Anterior cingulate cortex (tissue), 58 donors: Measurements from ENCODE around the gene PDCD7.
"Not testable (repeated sequence)": the region's sequence is repeated elsewhere in the genome, so short reads cannot be mapped to it uniquely, and the experiment has no call there.

Experiments used
- DNase-seq, 58 donors: peaks; one replicate each; lab custom pipeline; 2025; lab: John Stamatoyannopoulos, UW

Gene PDCD7, protein sequence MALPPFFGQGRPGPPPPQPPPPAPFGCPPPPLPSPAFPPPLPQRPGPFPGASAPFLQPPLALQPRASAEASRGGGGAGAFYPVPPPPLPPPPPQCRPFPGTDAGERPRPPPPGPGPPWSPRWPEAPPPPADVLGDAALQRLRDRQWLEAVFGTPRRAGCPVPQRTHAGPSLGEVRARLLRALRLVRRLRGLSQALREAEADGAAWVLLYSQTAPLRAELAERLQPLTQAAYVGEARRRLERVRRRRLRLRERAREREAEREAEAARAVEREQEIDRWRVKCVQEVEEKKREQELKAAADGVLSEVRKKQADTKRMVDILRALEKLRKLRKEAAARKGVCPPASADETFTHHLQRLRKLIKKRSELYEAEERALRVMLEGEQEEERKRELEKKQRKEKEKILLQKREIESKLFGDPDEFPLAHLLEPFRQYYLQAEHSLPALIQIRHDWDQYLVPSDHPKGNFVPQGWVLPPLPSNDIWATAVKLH

DNA sequence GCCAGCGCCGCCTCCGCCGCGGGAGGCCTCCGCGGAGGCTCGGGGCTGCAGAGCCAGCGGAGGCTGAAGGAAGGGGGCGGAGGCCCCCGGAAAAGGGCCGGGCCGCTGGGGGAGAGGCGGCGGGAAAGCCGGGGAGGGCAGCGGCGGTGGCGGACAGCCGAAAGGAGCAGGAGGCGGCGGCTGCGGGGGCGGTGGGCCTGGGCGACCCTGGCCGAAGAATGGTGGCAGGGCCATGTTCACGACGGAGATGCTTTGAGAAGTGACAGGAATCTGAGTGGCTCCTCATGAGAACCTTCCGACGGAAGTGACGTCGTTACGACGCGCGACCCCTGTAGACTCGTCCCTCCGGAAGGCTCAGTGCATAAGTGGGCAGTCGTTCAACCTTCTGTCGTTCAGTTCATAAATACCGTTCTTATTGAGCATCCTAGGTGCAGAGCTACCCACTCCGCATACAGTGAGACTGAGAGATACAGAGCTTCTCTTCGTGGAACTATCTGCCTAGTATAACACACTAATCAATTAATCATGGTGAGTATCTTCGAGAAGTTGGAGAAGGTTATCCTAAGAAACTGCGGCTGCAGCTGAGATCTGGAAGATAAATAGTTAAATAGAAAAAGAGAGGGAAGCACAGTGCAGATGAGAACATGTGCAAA is at the start of gene PDCD7:
PDCD7 (minus strand) TSS at position 261 of the 653 bp plus-strand sequence; CDS start at position 234, 27 bp downstream.
- peak; percentile 44 to 94 (median 84) for DNase-seq

DNA sequence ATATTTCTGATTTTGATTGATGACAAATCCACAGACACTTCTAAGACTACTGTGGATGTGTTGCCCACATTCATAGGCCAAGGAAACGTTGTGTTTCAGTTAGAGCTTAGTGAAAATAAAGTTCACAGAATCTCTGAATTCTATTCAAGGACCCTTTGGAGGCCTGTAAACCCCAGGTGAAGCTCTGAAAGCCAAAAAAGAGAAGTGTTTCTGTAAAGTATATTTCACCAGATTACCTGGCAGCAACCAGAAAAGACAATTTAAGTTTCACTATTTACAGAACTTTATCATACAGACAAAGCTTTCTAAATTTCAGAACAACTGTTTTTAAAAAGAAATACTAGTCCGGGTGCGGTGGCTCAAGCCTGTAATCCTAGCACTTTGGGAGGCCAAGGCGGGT is 48.9 kb upstream of the PDCD7 start:
- DNase-seq: no peak

DNA sequence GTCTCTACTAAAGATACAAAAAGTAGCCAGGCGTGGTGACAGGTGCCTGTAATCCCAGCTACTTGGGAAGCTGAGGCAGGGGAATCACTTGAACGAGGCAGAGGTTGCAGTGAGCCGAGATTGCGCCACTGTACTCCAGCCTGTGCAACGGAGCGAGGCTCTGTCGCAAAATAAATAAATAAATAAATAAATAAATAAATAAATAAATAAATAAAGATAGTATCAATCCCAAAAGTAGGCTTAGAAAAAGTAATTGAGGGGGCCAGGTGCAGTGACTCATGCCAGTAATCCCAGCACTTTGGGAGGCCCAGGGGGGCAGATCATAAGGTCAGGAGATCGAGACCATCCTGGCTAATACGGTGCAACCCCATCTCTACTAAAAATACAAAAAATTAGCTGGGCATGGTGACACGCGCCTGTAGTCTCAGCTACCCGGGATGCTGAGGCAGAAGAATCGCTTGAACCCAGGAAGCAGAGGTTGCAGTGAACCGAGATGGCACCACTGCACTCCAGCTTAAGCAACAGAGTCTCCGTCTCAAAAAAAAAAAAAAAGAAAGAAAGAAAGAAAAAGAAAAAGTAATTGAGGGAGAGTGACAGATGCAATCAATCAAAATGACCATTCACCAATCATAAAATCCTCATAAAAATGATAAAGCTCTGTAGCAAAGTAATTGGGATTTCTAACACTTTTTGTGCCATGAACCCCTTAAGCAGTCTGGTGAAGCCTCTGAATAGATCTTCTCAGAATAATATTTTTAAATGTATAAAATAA is 48.2 kb upstream of the PDCD7 start:
- DNase-seq: not testable (repeated sequence)

DNA sequence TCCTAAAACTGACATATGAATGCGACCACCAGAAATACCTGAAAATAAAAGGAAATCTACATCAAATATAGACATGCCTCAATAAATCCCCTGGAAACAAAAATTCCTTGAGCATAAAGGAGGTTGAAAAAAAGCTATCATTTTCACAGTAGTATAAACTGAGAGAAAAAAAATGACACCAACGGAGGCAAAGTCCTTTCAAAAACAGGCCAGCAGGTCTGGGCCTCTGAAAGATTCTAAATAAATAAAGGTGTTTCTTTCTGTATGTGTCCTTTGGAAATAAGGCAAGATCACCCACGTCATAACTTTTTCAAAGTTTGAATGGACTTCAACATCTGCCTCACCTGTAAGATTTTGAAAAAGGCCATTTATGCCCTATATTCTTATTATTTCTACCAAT is 46.6 kb upstream of the PDCD7 start:
- no peak for DNase-seq

DNA sequence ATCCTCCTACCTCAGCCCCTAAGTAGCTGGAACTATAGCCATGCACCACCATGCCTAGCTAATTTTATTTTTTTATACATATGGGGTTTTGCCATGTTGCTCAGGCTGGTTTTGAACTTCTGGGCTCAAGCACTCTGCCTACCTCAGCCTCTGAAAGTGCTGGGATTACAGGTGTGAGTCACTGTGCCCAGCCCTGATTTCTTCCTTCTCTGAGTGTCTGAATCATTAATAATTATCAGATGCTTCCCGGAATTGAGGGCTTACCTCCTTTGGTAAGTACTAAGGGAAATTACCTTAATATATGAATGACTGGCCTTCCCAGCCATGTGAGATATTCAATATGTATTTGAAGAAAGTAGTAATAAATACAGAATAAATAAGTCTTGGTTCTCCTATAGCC is 44.3 kb upstream of the PDCD7 start:
- no peak for DNase-seq

DNA sequence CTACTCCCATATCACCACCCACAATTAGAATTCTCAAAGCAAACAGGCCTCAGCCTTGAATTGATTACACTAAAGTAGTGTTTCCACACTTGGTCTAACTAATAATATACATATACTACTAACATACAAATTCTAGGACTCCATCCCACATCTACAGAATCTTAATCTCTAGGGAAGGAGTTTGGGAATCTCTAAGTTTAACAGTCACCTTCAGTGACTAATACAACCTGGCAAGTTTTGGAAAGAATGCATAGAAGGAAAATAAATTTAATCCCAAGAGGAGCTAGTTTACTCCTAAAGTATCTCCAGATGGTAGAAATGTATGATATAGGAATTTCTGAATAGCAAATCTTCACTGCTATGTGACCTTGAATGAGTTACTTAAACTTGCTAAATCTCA is 42.4 kb upstream of the PDCD7 start:
- DNase-seq: no peak

DNA sequence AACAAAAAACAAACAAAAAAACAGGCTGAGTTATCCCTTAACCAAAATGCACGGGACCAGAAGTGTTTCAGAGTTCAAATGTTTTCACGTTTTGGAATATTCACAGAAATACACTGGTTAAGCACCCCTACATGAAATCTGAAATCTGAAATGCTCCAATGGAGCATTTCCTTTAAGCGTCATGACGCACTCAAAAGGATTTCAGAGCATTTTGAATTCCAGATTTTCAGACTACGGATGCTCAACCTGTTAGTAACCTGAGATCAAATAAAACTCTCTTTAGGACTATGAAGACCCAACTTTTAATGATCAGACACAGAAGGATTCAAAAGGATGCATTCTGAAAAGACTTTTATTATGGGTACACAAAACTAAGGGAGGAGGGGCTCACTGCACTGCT is 41.9 kb upstream of the PDCD7 start:
- no peak for DNase-seq

DNA sequence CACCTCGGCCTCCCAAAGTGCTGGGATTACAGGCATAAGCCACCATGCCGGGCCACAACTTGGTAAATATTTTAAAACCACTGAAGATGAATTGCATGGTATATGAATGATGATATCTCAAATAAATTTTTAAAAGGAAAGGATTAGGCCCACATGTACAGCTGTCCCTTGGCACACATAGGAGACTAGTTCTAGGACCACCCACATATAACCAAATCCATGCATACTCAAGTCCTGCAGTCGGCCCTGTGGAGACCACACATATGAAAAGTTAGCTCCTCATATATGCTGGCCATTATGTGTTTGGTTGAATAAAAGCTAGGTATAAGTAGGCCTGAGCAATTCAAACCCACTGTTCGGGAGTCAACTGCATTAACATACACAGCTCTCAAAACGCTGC is 40.9 kb upstream of the PDCD7 start:
- no peak for DNase-seq

DNA sequence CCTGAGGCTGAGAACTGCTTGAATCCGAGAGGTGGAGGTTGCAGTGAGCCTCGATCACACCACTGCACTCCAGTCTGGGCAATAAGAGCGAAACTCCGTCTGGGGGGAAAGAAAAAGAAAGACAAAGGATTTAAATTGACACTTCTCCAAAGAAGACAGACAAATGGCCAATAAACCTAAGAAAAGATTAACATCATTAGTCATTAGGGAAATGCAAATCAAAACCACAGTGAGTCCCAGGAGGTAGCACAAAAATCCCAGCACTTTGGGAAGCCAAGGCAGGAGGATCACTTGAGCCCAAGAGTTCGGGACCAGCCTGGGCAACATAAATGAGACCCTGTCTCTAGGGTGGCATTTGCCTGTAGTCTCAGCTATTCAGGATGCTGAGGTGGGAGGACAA is 38.9 kb upstream of the PDCD7 start:
- DNase-seq: no peak

DNA sequence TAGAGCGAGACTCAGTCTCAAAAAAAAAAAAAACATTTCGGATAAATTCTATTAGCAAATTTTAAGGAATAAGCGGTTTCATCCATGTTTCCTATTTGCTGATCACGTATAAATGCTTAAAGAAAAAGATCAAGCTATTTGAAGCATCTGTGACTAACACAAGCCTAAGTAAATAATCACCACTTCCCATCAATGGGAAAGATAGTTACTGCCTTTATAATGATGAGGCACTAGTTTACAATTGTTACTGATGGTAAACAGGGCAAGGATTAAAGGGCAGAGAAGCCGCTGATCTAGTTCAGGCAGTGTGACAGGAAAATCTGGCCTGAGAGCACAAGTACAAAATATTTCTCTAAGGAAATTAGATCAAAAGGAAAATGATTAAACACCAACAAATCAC is 37.8 kb upstream of the PDCD7 start:
- no peak for DNase-seq

DNA sequence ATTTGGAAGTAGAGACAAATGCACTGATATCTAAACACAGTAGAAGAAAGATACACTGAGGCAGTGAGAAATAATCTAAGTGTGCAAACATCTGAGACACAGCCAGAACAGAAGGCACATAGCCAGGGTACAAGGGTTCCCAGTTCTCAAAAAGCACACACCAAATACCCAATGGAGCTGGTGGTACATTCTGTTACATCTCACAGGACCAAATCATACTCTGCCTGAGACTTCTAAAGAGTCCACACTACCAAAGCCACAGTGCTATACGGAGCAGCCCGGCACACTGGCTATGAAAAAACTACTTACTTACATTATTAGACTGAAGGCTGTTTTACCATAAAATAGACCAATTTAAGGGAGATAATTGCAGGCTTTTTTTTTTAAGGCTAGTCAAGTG is 32.3 kb upstream of the PDCD7 start:
- no peak for DNase-seq

DNA sequence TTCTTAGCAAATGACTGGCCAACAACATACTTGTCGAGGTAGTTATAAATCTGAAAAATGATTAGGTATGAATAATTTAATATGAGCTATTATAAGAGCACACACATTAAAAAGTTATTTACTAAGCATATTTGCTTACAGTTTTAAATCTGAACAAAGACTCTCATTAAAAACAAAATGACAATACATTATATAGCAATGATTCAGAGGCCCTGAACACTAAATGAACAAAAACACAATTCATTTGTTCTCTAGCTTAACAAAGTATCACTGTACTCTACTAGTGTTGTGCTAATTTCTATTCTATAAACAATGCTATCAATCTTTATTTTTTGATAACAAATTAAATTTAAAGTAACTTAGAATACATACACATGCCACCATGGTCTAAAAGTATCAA is 30.5 kb upstream of the PDCD7 start:
- DNase-seq: no peak

DNA sequence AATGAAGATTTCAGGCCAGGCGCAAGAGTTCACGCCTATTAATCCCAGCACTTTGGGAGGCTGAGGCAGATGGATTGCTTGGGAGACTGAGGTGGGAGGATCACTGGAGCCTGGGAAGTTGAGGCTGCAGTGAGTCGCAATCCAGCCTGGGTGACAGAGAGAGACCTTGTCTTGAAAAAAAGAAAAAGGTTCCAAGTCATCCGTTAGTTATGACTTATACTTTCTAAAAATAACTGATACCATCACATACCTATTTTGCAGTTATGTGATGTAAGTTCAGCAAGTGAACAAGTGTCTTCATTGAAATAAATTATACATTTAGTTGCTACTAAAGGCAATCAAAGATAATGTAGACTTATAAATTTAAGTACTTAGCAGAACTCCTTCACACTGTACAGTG is 29.4 kb upstream of the PDCD7 start:
- DNase-seq: no peak

DNA sequence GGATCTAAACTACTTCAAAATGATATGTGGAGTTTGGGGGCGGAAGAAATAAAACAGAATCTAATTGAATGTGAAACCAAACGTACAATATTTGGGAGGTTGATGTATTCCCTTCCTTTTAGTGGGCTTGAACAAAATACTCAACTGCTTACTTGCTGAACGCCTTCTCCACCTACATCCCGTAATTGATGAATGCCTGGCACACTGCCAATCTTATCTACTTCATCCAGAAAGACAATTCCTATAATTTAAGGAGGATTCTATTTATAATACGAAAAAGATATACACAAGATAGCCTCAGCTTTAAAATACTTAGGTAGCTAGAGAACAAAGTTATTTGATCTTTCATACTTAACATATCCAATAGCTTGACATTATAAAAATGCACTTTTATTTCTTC is 23.1 kb upstream of the PDCD7 start:
- DNase-seq: no peak

DNA sequence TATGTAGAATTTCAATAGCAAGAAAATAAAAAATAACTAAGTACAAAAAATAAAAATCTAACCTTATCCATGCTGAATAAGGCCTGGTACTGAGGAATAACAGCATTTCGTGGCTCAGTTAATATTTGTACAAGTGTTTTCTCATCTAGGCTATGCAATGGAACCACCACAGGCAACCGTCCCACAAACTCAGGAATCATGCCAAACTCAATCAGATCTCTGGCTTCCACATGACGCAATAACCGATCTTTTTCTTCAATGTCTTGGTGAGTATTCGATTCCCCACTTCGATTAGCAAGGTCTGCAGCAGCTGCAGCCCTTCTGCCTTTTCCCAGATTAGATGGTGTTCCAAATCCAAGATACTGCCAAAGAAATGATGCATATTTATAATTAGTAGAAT is 21.1 kb upstream of the PDCD7 start:
- no peak for DNase-seq

DNA sequence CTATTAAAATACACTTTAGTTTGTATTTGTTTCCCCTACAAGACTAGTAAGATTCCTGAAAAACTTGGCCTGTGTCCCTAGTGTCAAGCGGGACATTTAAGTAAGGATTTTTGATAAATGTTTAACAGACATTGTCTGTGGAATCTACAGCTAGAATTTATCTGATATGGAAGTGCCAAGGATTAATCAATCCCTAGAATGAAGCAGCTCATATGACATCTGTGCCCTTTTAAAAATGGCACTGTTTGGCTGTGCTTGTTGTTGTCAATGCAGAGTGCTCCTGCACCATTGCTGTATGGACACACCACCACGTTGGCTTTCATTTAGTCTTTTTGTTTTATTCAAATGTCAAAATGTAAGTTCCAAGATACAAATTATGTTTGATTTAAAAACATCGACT is 14.3 kb upstream of the PDCD7 start:
- no peak for DNase-seq

DNA sequence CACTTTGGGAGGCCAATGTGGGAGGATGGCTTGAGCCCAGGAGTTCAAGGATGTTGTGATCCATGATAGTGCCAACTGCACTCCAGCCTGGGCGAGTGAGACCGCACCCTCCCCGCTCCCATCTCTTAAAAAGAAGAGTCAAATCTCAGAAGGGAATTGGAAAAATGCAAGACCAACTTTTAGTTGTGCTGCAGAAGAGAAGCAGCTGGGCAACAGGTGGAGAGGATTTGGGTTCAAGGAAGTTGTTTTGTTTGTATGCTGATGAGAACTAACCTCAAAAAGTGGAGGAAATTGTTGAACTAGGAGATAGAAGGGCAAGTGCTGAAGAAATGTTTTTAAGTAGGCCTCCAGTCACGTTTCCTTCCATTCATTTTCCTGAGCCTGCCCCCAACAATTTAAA is 12.8 kb upstream of the PDCD7 start:
- DNase-seq: no peak

DNA sequence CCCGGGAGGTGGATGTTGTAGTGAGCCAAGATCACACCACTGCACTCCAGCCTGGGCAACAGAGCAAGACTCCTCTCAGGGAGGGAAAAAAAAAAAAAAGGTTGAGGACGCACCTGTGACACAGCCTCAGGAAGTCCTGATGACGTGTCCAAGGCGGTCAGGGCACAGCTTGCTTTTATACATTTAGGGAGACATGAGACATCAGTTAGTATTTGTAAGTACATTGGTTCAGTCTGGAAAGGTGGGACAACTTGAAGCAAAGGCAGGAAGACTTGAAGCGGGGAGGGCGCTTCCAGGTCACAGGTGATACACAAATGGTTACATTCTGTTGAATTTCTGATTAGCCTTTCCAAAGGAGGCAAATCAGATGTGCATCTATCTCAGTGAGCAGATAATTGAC is 5.0 kb upstream of the PDCD7 start:
- DNase-seq: not testable (repeated sequence)

DNA sequence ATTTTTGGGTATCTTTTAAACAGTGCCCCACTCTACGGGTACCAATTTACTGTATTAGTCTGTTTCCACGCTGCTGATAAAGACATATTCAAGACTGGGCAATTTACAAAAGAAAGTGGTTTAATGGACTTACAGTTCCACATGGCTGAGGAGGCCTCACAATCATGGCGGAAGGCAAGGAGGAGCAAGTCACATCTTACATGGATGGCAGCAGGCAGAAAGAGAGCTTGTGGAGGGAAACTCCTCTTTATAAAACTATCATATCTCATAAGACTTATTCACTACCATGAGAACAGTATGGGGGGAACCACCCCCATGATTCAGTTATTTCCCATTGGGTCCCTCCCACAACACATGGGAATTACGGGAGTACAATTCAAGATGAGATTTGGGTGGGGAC is 4.3 kb upstream of the PDCD7 start:
- DNase-seq: not testable (repeated sequence)

DNA sequence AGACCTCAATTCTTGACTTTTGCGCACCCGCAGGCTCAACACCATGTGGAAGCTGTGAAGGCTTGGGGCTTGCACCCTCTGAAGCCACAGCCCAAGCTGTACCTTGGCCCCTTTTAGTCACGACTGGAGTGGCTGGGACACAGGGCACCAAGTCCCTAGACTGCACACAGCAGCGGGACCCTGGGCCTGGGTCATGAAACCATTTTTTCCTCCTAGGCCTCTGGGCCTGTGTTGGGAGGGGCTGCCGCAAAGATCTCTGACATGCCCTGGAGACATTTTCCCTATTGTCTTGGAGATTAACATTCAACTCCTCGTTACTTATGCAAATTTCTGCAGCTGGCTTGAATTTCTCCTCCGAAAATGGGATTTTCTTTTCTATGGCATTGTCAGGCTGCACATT is 3.5 kb upstream of the PDCD7 start:
- not testable (repeated sequence) for DNase-seq

DNA sequence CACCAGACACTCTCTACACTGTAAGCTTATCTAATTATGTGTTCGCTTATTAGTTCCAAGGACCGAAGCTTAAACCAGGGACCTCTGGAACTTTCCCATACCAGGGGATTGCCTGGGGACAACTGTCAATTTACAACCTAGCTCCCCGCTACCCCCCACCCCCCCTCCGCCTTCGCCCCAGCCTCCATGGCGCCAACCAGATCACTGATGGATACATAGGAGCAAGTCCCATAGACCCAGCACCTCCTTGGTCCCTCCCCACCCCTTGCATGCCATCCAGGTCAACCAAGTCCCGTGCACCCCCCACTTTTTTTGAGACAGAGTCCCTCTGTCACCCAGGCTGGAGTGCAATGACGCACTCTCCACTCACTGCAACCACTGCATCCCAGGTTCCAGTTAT is 930 bp upstream of the PDCD7 start:
- DNase-seq: no peak
